Activated CD4-positive, alpha-beta T cell treated with anti-CD3 and anti-CD28 coated beads, Interleukin-2, amount 50 U/mL, for 48 hours (primary cell): ENCODE data around the gene LRRC66.

Source experiments
- DNase-seq, 2 experiments: peaks; one replicate each; pipeline ENCODE4 v3.0.0-alpha.2; 2020

LRRC66 gene, protein sequence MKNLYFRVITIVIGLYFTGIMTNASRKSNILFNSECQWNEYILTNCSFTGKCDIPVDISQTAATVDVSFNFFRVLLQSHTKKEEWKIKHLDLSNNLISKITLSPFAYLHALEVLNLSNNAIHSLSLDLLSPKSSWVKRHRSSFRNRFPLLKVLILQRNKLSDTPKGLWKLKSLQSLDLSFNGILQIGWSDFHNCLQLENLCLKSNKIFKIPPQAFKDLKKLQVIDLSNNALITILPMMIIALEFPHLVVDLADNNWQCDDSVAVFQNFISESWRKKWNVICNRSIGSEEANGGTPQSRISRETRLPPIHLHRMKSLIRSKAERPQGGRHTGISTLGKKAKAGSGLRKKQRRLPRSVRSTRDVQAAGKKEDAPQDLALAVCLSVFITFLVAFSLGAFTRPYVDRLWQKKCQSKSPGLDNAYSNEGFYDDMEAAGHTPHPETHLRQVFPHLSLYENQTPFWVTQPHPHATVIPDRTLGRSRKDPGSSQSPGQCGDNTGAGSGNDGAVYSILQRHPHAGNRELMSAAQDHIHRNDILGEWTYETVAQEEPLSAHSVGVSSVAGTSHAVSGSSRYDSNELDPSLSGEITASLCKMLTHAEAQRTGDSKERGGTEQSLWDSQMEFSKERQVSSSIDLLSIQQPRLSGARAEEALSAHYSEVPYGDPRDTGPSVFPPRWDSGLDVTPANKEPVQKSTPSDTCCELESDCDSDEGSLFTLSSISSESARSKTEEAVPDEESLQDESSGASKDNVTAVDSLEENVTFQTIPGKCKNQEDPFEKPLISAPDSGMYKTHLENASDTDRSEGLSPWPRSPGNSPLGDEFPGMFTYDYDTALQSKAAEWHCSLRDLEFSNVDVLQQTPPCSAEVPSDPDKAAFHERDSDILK

DNA sequence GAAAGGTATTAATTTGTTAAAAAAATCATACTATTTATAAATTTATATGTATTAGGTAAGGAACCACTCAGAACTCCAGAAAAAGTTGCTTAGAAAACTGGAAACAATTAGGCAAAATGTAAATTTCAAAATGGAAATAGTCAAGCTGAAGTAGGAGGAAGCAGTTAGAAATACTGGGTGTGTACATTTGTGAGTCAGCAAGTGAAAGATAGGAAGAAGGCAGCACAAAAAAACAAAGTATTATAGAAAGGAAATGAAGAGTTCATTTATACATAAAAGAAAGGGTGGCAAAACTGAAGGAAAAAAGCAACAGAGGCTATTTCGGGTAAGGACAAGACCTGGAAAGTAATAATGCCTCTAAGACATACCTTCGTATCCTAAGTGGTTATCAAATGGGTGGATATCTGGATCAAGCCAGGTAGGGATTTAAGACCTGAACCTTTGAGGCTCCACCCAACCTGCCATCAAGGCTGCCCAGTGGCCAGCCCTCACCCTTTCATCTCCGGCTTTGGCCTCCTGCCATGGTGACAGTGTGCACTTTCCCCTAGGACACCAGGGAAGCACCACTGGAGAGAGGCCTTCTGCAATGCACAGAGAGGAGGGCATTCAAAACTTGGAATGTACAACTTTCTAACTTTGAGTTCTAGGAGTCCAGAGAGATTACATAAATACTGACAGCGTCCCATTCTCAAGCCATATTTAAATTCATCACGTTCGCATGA is at the start of gene LRRC66:
TSS of gene LRRC66 (minus strand) at position 428 of the 722 bp plus-strand sequence. CDS start 2,750 bp downstream, outside the sequence.
- DNase-seq = no peak

DNA sequence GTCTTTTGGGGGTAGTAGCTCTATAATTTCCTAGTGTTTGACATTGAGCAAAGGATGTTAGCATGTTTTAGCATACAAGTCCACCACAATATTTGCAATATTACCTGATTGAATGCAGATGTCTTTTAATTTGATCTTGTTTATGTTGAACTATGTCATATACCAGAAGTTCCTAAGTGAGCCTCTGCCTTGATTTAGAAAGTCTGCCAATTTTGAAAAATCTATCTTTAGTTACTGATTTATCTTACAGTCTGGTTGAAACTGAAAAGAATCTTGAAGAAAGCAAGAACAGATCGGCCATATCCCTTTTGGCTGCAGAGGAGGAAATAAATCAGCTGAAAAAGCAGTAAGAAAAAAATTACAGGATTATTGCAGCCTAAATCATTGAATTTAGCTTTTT is 49.4 kb upstream of the LRRC66 start:
- DNase-seq = no peak

DNA sequence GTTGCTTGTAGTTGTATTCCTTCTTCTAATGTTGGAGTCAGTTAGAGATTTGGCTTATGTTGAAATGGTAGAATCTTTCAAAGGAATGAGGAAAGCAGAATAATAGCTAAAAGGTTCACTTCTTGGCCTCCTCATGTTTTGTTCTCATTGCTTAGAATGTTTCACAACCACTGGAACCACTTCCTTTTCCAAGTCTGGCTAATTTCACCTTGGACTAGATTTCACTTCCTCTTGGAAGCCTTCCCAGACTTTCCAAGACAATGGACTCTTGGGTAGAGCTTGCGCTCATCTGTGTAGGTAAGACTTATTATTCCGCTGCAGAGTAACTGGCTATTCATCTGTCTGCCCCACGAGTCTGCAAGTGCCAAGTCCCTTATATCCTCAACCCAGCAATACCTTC is 39.2 kb upstream of the LRRC66 start:
- no peak for DNase-seq

DNA sequence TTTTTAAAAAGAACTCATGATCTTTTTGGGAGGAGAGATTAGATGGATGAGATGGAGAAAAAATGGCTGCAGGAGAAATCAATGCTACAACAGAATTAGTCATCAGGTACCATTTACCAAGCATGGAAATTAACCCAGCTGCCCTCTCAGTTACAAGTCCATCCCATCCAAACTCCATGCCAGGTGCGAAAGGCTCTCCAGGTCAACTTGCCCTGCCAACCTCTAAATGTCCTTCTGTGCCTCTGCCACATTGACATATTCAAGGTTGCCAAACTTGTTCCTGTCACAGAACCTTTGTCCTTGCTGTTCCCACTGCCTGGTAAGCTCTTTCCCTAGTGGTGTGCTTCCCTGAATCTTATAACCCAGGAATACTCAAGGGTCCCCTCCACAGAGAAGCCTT is 38.1 kb upstream of the LRRC66 start:
- no peak for DNase-seq

DNA sequence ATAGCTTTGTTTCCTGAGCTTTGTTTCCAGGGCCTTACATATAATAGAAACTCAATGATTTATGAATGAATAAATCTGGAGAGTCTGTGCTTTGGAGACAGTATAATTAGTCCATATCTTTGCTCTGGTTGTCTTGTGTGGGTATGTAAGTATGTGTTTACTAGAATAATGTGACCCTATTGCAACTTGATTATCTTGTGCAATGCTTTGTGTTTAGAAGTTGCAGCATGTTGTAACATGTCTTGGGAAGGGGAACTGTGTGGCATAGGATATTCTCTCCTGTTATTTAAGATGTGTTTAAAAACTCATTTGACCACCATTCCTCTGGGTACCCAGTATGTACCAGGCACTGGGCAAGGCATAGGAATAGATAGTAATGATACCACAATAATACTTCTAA is 37.0 kb upstream of the LRRC66 start:
- no peak for DNase-seq

DNA sequence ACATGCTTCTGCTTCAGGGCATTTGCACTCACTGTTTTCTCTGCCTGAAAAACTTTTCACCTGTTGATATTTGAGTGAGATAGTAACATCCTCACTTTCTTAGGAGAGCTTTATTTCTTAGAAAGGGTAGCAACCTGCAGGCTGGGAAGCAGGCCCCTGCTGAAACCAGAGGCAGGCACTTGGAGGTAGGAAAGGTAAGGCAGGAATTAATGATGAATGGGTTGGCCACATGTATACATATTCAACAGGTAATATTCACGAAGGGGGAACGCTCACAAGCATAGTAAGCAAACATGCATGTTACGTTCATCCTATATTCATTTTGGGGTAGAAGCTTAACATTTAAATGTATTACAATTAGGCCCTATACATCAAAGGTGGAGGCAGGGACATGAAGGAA is 34.1 kb upstream of the LRRC66 start:
- no peak for DNase-seq

DNA sequence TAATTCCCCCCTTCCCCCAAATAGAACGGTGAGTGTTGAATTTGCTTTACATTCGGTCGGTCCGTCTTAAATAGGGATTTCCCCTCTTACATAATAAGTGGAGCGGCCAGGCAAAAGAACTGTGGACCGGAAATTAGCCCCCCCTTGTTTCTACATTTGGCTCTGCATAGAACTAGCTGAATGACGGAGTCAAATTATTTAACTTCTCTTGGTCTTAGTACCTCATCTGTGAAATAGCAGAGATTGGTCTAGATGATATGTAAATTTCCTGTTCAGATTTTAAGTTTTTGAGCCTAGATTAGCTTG is 32.3 kb upstream of the LRRC66 start:
- DNase-seq = no peak

DNA sequence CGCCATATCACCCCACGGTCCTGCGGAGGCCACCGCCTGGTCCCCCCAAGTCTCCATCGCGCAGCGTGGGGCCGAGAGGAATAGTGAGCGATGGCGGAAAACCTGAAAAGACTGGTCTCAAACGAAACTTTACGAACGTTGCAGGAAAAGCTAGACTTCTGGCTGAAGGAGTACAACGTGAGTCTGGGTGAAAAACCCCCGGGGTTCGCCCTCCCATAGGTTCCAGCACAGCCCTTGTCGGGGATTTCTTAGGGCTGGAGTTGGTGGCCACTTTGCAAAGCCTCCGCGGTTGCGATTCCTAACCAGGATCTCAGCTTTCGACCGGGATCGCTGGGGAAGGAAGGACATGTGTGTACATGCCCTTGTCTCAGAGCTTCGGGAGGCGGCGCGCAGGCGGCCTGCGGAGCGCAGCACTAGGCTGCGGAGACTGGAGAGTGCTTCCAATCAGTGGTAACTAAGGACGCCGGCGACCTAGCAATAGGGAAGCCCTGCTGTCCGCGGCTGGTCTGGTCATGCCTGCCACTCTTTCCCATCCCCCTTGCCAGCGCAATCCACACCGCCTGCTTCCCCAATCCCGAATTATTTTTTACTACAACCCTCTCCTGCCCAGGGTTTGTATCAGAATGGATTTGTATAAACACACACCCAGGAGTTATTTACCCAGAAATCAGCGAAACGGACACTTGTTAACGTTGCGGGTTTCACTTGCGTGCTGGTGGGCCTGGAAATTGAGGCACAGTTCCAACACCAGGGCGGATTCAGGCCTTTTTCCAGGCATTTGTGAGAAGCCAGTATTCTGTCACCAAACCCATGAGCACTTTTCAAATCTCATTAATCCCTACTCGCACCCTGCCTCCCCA is 31.7 kb upstream of the LRRC66 start:
- peak; percentile 10 to 19 for DNase-seq

DNA sequence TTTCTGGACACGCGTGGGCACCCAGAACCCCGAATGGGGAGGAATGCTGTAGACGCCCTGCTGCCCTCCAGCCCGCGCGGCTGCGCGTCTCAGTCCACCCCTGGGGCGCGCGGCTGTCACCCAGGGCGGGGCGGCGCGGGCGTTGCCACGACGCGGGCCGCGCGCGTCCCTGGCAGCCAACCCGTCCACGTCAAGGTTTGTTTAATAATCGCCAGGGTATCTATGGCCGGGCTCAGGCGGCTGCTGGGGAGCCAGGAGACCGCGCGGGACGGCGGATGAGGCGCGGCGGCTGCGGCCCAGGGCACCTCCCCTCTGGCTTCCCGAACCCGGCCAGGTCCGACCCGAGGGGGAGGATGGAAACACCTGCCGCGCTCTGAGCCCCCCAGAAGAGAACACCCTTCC is 31.1 kb upstream of the LRRC66 start, which contains the start of gene SPATA18:
TSS of gene SPATA18 (plus strand) at position 92 of the 402 bp plus-strand sequence. CDS start 401 bp downstream, outside the sequence.
- no peak for DNase-seq

DNA sequence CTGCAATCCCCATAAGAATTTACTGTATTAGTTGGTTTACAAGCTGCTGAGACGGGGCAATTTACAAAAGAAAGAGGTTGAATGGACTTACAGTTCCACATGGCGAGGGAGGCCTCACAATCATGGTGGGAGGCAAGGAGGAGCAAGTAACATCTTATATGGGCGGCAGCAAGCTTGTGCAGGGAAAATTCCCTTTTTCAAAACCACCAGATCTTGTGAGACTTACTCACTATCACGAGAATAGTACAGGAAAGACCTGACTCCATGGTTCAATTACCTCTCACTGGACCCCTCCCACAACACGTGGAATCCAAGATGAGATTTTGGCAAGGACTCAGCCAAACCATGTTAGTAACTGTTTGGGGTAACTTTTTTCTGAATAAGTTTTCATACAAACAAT is 29.1 kb upstream of the LRRC66 start:
- DNase-seq = no peak

DNA sequence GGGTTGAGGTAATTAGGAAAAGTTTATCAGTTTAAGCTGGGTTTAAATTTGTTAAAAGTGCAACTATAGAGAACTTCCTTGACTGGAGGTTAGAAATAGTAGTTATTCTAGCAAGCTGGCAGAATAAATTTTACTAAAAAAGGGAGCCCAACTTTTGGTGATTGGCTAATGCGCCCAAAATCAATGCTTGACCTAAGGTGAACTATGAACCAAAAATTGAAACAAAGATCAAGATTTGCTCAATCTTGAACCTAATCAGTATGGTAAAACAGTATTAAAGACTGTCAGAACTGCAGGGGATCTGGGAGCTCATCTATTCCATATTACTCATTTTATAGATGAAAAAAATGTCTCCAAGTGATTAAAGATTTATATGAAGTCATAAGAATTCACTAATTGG is 24.9 kb upstream of the LRRC66 start:
- DNase-seq = no peak

DNA sequence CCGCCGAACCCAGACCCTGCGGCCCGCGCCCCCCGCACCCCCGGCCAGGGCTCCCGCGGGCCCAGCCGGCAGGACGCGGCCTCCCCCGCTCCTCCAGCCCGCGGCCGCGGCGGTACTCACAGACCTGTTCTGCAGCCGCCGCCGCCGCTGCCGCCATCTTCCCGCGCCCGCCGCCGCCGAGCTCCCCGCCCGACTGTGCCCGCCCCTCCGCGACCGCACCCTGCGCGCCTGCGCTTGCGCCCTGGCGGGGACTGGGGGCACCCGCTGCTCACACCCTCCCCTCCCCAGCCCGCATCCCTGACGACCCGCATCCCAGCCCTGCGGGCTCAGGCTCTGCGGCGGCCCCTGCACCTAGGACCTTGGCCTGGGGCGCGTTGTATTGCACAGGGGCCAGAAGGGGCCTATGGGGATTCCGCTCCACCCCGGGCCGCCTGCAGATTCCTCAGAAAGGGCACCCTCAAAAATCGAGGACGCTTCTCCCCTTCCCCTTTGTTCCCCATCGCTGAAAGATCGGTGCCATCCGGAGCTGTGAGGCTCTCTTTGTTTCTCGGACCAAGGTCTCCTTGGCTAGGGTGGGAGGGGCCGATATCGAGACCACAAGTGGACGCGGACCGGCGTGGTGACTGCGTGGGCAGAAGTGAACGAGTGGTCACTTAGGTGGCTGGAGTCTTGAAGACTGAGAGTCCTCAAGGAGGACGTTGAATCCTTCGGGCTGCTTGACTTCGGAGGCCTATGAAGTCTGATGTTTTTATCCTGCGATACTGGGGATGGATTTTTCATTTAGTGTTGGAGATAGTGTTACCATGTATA is 18.1 kb upstream of the LRRC66 start, which contains the start of gene SGCB:
TSS of gene SGCB (minus strand) at position 197 of the 810 bp plus-strand sequence. CDS start at position 157, 40 bp downstream.
- peak; percentile 78 to 79 for DNase-seq

DNA sequence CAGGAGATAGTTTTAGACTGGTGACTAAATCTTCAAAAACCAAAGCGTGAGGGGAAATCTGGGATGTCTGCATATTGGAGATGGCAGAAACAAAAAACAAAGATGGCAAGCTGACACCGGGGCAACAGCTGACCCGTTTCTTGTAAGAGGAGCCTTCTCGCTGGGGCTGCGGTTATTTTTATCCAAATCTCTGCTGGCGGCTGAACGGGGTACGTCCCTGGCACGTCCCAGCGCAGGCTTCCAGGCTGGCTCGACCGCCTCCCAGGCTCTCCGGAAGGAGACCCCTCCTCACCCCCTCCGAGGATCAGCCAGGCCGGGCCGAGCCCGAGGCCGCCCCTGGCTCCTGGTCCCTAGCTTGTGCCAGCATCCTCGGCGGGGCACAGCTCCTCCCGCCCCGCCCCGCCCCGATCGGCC is 17.5 kb upstream of the LRRC66 start:
- DNase-seq = peak; percentile 27 to 34

DNA sequence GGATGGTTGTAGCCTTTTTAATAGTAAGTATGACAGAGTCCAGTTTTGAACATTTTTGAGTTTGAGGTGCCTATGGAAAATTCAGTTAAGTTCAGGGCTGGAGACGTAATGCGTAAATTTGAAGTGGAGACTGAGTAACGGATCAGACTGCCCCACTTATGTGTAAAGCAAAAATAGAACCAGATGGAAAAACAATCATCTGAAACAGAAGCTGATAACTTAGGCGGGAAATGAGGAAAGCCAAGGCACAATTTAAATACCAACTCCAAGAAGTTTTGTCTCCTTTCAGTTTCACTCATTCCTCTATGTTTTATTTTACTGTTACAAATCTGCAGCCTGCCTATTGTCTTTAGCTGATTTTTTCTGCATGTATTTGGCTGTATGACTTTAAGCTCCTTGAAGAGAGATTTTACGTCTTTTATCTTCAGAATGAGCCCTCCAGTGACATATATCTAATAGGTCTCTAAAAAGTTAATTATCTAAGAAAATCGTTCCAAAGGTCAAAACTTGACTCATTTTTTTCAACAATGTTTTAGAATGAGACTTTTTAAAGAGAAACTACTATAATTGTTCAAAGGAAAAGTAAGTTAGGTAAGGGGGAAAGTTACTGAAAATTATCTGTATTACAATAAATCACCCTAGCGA is 16.8 kb upstream of the LRRC66 start:
- DNase-seq = no peak

DNA sequence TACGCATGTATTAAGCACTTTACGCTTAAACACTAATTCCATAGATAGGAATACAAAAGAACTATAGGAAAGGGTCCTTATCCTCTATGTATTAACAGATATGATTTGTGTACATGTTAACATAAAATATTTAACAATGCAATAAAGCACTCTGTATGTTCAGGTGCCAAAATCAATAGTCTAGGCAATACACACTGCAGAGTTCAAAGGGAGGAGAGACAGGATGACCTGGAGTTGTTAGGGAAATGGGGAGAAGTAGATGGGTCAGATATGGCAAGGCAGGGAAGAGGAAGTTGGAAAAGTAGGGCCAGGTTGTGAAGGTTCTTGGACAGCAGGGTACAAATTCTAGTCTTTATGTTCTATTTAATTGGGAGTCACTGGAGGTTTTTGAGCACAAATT is 15.0 kb upstream of the LRRC66 start:
- DNase-seq = no peak

DNA sequence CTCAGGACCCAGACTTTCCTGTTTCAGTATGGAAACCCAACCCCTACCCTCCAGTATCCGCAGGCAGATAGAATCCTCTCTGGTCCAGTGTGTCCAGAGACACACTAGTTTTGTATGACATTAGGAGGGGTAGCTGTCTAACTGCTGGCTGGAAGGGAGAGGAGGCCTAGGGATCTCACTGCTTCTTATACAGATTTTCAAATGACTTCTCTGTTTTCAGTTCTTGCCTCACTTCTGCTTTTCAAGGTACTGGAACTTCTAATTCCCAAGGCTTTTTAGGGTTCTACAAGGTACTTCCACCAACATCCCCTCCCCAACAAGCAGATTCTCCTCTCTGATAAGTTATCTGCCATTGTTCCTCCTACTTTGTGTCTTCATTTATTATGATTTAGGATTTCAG is 11.8 kb upstream of the LRRC66 start:
- no peak for DNase-seq

DNA sequence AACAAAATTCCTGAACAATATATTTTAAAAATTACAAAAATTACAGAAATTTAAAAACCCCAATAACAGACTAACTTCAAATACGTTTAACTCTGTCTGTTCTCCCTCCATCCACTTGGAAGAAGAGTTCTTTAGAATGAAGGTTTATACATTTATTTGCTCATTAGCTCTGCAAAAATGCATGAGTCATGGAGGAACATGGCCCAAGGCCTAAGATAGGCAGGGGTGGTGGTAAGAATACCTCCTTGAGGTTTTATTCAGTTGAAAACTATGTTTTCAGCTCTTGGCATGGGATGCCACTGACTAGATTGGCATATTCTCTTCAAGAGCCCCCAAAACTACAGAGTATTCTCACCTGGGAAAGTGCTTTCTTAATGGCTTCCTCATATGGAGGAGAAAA is 8.8 kb upstream of the LRRC66 start:
- DNase-seq = no peak

DNA sequence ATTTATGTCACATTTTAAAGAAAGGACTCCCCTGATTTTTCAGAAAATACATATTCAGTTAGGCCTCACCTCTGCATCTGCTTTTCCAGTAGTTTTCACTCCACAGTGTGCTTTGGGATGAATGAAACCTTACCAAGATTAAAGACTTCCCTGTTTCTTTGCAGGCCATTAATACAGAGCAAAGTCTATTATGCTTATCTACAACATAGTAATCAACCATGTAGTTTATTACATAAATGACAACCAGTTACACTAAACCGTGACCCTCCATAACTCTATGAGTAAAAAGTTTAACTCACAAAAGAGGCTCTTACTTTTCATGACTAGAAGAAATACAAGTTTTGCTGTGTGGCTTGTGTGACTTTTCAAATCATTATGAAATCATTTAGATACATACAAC is 2.3 kb downstream of the LRRC66 start:
- no peak for DNase-seq

DNA sequence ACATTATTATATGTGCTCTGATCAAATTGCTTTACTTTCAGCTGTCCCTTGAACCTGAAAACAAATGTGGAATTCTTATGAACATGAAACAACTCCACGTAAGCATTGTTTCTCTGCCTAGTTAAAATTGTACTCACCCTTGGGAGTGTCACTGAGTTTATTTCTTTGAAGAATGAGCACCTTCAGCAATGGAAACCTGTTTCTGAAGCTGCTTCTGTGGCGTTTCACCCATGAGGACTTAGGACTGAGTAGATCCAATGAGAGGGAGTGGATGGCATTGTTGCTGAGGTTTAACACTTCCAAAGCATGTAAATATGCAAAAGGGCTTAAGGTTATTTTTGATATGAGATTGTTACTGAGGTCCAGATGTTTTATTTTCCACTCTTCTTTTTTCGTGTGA is 3.2 kb downstream of the LRRC66 start:
- DNase-seq = no peak

DNA sequence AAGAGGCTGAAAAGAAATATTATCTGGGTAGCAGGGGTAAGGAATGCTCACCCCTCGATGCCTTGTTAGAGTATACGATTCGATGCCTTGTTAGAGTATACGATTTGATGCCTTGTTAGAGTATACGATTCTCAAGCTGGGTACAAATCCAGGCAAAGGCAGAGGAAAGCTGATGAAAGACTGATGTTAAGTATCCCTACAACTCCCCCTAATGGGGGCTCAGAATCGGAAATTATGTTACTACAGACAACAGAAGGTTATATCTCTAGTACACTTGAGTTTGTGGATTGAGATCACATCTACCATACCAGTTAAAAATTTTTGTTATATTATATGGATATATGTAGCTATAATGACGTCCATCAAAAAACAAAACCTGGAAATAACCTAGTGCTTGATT is 4.8 kb downstream of the LRRC66 start:
- no peak for DNase-seq

DNA sequence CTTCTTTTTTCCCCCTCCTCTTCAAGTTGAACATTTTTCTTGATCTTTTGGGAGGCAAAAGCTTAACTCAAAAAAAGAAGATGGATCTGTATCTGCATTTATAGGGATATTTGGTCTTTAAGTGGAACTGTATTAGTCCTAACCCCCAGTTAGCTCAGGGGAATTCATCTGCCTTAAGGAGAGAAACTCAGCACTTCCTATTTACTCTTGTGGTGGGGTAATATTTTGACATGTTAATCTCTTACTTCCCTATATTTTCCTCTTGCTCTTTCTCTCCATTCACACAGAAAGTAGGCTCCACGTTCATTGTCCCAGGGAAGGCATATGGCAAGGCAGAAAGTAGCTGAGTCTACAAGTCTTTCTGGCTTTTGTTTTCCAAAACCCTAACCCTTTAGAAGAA is 5.3 kb downstream of the LRRC66 start:
- DNase-seq = no peak
